Activated T-cell treated with anti-CD3 and anti-CD28 coated beads, Interleukin-2, amount 50 U/mL, for 48 hours (primary cell): ENCODE measurements around the gene EPHA6.

ENCODE experiments used
- DNase-seq, 2 experiments: peaks; one replicate each; pipeline ENCODE4 v3.0.0-alpha.2; 2020

Gene EPHA6

GRCh38 chr3:97037294-97037943 lies 223.0 kb downstream of the EPHA6 start:
- no peak for DNase-seq

- no peak for DNase-seq
Observed at GRCh38 chr3:97043411-97043810, 229.0 kb downstream of the EPHA6 start.

- no peak for DNase-seq
Observed at GRCh38 chr3:97057365-97057764, 243.0 kb downstream of the EPHA6 start.

- DNase-seq = no peak
Observed at GRCh38 chr3:97059168-97059567, 244.8 kb downstream of the EPHA6 start.

- no peak for DNase-seq
Observed at GRCh38 chr3:97066531-97066930, 252.1 kb downstream of the EPHA6 start.

- no peak for DNase-seq
Observed at GRCh38 chr3:97070302-97070701, 255.9 kb downstream of the EPHA6 start.

- DNase-seq = no peak
Observed at GRCh38 chr3:97074546-97074945, 260.2 kb downstream of the EPHA6 start.

GRCh38 chr3:97076673-97077072 lies 262.3 kb downstream of the EPHA6 start:
- no peak for DNase-seq

- no peak for DNase-seq
Observed at GRCh38 chr3:97089621-97090020, 275.2 kb downstream of the EPHA6 start.

- DNase-seq = no peak
Observed at GRCh38 chr3:97102641-97103040, 288.2 kb downstream of the EPHA6 start.

- DNase-seq = no peak
Observed at GRCh38 chr3:97105989-97106651, 291.7 kb downstream of the EPHA6 start.

GRCh38 chr3:97106652-97106989 lies 292.2 kb downstream of the EPHA6 start:
- no peak for DNase-seq

- DNase-seq = no peak
Observed at GRCh38 chr3:97108136-97108535, 293.7 kb downstream of the EPHA6 start.

GRCh38 chr3:97111244-97111643 lies 296.9 kb downstream of the EPHA6 start:
- DNase-seq = no peak

GRCh38 chr3:97121386-97121785 lies 307.0 kb downstream of the EPHA6 start:
- no peak for DNase-seq

GRCh38 chr3:97125902-97126499 lies 311.6 kb downstream of the EPHA6 start:
- DNase-seq = no peak

GRCh38 chr3:97131476-97131875 lies 317.1 kb downstream of the EPHA6 start:
- DNase-seq = no peak

- DNase-seq = no peak
Observed at GRCh38 chr3:97138914-97139541, 324.6 kb downstream of the EPHA6 start.

- DNase-seq = no peak
Observed at GRCh38 chr3:97148931-97149330, 334.5 kb downstream of the EPHA6 start.

- no peak for DNase-seq
Observed at GRCh38 chr3:97161169-97161568, 346.8 kb downstream of the EPHA6 start.

GRCh38 chr3:97177242-97177641 lies 362.8 kb downstream of the EPHA6 start:
- no peak for DNase-seq

- DNase-seq = no peak
Observed at GRCh38 chr3:97181704-97182103, 367.3 kb downstream of the EPHA6 start.

GRCh38 chr3:97187771-97188170 lies 373.4 kb downstream of the EPHA6 start:
- DNase-seq = no peak

GRCh38 chr3:97189835-97190234 lies 375.4 kb downstream of the EPHA6 start:
- DNase-seq = no peak
